ENCODE data around the gene BCO2. TPM values are rescaled to one million over a fixed set of nuclear protein-coding genes. Genes with fewer than 3 reads are reported as not detected.
"Not testable (repeated sequence)": the region's sequence is repeated elsewhere in the genome, so short reads cannot be mapped to it uniquely, and the experiment has no call there.

The BCO2 gene, protein sequence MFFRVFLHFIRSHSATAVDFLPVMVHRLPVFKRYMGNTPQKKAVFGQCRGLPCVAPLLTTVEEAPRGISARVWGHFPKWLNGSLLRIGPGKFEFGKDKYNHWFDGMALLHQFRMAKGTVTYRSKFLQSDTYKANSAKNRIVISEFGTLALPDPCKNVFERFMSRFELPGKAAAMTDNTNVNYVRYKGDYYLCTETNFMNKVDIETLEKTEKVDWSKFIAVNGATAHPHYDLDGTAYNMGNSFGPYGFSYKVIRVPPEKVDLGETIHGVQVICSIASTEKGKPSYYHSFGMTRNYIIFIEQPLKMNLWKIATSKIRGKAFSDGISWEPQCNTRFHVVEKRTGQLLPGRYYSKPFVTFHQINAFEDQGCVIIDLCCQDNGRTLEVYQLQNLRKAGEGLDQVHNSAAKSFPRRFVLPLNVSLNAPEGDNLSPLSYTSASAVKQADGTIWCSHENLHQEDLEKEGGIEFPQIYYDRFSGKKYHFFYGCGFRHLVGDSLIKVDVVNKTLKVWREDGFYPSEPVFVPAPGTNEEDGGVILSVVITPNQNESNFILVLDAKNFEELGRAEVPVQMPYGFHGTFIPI
- polyA plus RNA-seq (2012; ENCODE audit: insufficient read depth, insufficient read length): 3.0 TPM

DNA sequence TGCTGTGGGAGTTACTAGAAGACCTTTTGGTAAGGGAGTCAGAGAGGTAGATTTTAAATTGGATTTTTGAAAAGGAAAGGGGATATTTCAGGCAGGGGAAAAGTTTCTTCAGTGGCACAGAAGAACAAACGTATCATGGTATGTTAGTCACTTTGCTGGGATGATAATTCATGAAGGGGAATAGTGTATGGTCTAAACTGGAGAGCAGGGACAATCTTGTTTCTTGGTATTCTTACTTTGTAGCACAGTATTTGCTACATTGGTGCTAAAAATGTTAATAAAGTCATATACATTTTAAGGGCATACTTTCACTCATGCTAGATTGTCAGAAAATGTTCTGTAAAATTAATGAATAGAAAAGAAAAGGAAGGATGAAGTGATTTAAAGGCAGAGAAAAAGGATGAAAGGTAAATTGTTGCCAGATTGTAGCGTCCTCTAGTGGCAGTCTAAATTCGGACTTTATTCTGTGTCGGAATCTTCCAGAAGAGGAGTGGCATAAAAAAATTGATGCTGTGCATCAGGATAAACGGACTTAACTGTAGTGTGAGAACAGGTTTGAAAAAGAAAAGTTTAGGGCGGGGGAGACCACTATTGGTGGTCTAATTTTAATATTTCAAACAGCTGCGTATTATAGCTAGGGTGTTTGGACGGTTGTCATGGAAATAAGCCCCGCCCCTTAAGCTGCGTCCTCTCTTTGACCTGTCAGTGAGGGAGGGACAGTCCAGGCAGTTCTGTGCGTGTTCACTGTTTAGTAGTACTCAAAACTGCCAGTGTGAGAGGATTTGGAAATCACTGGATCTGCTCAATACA lies at the start of gene BCO2:
Gene BCO2 (plus strand): TSS at position 724 of the 810 bp plus-strand sequence. CDS start 90 bp downstream, outside the sequence.
- DNase-seq (ENCODE audit: low read depth, low spot score): no peak
- H3K4me3 ChIP-seq (ENCODE audit: low read length): no peak within 1 kb of the TSS

DNA sequence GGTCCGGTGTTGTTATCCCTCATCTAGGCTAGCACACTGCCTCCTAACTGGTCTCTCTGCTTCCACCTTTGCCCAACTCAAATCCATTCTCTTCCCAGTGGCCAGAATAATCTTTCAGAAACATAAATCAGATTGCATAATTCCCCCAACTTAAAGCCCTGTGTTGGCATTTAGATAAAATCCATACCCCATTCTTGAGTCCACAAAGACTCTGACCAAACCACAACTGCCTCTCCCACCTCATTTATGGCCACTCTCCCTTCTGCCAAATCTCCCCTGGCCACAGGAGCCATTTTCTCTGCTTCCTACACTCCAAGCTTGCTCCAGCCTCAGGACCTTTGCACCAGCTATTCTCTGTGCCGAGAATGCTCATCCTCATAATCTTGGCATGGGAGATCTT lies 48.3 kb upstream of the BCO2 start:
- no peak overlapping the region for H3K4me3 ChIP-seq (ENCODE audit: low read length)

DNA sequence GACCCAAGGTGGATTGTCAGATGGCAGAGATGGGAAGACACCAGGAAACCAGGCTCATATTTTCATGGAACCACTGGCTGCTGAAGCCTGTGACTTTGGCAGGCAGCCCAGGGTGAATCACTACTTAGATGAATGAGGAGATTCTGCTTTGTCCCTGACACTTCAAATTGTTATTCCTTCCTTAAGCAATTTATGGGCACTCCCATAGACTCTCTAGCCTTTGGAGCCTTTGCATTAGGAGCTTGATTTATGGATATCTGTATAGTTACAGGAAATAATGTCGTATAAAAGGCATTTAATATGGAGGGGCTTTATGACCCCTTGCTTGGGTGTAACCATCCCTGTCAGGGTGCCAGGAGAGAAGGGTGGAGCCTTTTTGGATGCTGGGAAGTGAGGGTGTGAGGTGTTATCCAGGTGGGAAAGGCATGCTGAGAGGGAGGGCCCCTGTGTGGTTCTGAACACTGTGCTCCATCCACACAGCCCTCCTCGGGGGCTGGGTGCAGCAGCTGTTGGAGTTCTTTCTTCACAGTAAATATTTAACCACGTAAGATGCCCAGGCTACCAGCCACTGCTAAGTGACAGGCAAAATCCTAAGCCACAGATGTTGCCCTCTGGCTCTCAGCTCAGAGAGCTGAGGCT lies 46.7 kb upstream of the BCO2 start:
- H3K4me3 ChIP-seq (ENCODE audit: low read length): no peak overlapping the region
- DNase-seq (ENCODE audit: low read depth, low spot score): no peak

More for the DNA sequence above, 48.3 kb upstream of the BCO2 start:
- no peak for DNase-seq (ENCODE audit: low read depth, low spot score)

DNA sequence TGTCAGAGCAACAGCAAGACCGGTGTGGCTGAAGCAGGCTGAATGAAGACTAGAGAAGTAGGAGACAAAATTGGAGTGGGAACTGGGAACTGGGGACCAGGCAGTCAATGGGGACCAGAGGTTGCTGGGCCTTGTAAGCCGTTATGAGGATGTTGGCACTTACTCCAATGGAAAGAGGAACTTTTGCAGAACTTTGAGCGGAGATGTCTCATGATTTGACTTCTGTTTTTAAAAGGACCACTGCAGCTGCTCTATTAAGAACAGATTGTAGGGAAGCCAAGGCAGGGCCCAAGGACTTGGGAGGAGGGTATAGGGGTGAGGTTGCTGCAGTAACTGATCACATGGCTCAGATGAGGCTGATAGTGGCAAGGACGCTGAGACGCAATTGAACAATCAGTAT lies 45.7 kb upstream of the BCO2 start:
- DNase-seq (ENCODE audit: low read depth, low spot score): no peak
- H3K4me3 ChIP-seq (ENCODE audit: low read length): no peak overlapping the region

DNA sequence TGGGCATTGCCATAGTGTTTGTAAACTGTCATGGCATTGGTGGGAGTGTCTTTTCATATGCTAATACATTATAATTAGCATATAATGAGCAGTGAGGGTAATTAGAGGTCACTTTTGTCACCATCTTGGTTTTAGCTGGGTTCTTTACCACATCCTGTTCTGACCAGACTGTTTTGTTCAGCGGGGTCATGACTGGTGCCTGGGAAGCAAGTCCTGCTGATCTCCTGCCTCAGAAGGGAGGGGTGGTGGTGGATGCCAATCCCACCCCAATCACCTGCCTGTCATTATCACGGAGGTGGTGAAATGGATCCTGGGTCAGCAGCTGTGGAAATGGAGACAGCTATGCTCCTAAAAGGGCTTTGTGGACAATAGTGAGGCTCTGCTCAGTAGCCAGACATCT lies 42.6 kb upstream of the BCO2 start:
- no peak overlapping the region for H3K4me3 ChIP-seq (ENCODE audit: low read length)
- no peak for DNase-seq (ENCODE audit: low read depth, low spot score)

DNA sequence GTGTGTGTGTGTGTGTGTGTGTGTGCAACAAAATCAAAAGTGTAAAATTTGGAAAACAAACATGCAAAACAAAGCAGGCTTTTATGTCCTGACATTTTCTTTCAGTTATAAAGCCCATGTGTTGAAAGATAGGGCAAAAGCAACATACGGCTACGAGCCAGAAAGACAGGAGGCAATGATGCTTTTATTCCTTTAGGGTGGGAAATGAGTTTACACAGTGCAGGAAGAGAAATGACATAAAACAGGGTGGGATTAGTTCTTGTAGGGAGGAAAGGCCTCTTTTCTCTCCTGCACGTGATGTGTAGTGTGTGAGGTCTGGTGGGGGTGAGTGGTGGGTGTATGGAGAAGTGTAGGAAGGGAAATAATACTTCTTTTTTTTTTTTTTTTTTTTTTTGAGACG lies 40.8 kb upstream of the BCO2 start:
- no peak overlapping the region for H3K4me3 ChIP-seq (ENCODE audit: low read length)
- no peak for DNase-seq (ENCODE audit: low read depth, low spot score)

DNA sequence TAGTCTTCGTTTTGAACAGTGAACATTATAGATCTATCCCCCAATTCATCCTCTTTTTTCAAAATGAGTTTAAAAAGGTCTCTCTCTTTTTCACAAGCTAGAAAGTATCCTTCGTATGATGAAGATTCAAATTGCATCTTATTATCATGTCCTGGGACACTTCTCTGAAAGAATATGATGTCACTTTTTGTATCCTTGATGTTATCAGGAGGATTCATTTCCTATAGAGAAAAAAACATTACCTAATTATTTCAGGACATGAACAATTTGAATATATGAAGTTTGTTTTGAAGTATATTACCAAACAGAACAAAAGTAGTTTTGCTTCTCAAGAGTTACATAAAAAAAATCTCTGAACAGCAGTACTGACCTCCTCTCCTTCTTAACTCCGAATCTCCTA lies 31.7 kb upstream of the BCO2 start:
- H3K4me3 ChIP-seq (ENCODE audit: low read length): no peak overlapping the region

DNA sequence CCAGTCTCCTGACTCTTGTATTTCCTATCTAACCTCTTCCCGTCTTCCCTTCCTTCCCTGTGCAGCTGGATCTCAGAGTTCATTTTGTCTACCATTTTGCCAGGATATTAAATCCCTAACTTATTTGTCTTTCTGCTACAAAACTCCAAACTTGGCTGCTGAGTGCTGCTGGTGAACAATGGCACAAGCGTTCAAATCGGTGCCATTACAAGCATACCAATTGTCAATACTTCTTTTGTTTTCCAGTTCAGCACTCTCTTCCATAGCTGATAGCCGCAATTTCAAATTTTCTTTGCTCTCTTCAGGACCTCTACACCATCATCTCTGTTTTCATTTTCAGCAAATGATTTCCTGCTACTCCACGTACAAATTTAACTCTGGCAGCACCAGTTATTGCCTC lies 24.8 kb upstream of the BCO2 start:
- no peak for DNase-seq (ENCODE audit: low read depth, low spot score)
- no peak overlapping the region for H3K4me3 ChIP-seq (ENCODE audit: low read length)

More for the DNA sequence above, 31.7 kb upstream of the BCO2 start:
- no peak for DNase-seq (ENCODE audit: low read depth, low spot score)

DNA sequence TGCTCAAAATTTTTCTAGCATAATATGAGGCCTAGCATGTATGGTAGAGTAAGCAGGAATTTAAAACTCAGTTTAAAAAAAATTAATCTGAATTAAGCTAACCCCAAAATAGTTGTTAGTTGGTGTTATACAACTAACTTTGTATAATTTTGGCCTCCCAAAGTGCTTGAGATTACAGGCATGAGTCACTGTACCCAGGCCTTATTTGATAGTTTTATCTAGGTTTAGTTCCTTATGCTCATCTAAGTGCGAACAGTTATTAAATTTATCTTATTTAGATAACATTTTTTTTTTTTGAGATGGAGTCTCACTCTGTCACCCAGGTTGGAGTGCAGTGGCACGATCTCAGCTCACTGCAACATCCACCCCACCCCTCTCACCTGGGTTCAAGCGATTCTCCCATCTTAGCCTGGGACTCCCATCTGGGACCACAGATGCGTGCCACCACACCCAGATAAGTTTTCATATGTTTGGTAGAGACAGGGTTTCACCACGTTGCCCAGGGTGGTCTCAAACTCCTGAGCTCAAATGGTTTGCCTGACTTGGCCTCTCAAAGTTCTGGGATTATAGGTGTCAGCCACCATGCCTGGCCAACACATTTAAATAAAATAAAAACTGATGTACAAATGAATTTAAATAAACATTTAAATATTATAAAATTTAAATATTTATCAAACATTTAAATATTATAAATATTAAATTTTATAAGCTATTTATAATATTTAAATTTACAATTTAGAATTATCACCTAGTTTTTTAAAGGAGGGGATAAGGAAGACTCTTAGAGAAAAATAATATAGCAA lies 19.0 kb upstream of the BCO2 start:
- DNase-seq (ENCODE audit: low read depth, low spot score): no peak
- H3K4me3 ChIP-seq (ENCODE audit: low read length): no peak overlapping the region

DNA sequence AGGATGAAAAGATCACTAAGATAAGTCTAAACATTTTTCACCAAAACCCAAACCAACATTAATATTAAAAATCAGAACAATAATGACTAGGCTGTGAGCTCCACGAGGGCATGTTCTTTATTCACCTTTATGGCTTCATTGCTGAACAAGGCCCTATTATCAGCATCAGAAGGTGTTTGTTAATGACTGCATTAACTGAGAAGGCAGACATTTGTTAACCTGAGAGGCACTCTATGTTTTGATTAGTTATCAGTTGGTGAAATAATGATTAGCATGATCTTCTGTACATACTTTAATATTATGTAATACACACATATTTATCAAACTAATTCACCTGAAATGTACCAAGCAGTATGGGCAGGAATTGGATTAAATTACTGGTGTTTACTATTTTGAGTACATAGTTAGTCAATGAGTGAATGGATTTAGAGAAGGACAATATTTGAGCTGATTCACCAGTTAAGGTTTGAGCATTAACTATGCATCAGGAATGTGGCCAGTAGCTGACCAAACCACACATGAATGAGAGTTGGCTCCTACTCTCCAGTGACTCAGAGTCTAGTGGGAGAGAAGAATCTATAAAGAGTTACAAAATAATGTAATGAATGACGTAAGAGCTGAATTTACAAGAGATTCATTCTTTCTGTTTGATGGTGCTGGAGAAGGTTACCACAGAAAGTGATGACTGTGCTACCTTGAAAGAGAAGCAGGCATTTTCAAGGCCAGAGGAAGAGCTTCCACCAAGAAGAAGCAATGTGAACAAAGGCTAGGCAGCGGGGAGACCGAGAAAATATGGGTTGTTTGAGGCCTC lies 18.2 kb upstream of the BCO2 start:
- DNase-seq (ENCODE audit: low read depth, low spot score): no peak
- H3K4me3 ChIP-seq (ENCODE audit: low read length): no peak overlapping the region

DNA sequence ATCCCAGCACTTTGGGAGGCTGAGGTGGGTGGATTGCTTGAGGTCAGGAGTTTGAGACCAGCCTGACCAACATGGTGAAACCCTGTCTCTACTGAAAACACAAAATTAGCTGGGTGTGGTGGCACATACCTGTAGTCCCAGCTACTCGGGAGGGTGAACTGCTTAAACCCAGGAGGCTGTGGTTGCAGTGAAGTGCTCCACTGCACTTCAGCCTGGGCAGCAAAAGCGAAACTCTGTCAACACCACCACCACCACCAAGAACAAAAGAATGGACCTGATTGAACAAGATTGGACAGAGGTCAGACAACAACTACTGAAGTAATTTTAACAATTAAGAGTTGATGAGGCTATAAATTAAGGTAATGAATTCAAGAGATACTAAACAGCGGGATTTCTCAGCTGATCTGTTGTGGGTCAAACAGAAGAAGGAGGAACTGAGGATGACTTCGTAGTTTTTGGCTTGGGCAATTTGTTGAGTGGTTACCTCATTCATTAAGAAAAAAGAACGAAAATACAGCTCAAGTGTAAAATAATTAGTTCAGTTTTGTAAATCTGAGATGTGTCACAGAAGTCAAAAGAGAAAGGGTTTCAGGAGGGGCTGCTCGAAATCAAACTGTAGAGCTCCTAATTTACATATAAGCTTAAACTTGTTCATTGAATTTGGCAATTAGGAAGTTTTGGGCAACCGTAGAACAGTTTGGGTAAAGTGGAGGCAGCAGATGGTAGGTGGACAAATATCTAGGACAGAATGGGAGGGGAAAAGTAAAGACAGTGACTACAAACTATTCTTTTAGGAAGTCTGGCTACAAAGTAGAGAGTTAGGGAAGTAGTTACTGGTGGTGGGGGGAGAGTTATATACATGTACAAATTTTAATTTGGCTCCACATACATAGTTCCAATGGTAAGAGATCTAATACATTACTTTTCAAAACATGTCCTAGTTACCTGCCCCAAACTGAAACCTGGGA lies 15.9 kb upstream of the BCO2 start:
- H3K4me3 ChIP-seq (ENCODE audit: low read length): no peak overlapping the region
- DNase-seq (ENCODE audit: low read depth, low spot score): no peak

DNA sequence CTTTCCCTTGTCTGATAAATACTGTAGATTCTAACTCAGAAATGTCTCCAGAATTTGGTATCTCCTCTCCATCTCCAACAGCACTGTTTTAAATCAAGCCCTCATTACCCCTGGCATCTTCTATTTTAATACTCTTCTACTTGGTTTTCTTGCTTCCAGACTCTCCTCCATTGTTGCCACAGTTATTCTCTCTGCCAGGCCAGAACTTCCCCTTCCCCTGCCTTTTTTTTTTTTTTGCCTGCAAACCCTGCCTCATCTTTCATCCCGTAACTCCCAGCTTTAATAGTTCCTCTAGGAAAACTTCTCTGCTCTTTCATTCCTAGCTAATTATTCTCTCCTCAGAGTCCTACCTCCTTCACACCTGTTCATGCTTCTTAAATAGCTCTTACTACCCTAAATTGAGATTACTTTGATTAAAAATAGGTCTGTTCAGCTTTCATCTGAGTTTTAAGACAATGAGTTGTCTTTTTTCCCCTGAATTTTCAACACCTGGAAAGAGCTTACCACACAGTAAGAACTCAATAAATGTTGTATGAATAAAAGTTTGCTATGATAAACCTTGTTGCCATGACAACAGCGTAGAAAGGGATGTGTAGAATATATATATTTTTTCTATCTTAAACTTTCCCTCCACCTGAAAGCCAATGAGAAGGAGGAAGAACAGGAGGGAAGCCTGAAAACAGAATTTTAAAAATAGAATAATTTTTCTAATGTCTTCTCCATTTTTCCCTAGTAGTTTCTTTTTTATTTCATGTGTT lies 15.0 kb upstream of the BCO2 start:
- no peak overlapping the region for H3K4me3 ChIP-seq (ENCODE audit: low read length)

DNA sequence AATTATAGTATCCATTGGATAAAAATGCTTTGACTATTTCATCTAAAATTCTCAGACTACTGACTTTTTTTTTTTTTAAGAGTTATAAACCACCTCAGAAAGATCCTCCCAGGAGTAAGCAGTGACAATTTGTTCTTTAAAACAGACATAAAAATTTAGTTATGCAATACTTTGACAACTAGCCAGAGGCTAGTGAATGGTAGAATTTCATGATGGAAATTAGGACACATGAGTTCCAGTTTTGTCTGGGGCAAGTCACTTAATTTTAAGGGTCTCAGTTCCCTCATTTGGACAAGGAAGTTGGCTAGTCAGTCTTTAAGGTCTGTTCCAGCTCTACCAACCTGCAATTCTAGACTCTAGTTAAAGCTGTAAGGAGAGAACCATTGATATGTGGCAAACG lies 14.3 kb upstream of the BCO2 start:
- no peak overlapping the region for H3K4me3 ChIP-seq (ENCODE audit: low read length)
- no peak for DNase-seq (ENCODE audit: low read depth, low spot score)

More for the DNA sequence above, 15.0 kb upstream of the BCO2 start:
- no peak for DNase-seq (ENCODE audit: low read depth, low spot score)

DNA sequence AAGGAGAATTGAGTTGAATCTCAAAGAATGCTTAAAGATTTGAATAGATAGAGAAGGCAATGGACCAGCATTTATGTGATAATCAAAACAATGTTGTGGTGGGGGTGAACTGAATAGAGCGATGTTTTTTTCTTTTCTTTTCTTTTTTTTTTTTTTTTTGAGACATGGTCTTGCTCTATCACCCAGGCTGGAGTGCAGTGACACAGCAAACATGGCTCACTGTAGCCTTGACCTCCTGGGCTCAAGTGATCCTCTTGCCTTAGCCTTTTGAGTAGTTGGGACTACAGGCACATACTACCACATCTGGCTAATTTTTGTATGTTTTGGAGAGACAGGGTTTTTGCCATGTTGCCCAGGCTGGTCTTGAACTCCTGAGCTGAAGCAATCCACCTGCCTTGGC lies 13.1 kb upstream of the BCO2 start:
- not testable (repeated sequence) for DNase-seq (ENCODE audit: low read depth, low spot score); H3K4me3 ChIP-seq (ENCODE audit: low read length)

DNA sequence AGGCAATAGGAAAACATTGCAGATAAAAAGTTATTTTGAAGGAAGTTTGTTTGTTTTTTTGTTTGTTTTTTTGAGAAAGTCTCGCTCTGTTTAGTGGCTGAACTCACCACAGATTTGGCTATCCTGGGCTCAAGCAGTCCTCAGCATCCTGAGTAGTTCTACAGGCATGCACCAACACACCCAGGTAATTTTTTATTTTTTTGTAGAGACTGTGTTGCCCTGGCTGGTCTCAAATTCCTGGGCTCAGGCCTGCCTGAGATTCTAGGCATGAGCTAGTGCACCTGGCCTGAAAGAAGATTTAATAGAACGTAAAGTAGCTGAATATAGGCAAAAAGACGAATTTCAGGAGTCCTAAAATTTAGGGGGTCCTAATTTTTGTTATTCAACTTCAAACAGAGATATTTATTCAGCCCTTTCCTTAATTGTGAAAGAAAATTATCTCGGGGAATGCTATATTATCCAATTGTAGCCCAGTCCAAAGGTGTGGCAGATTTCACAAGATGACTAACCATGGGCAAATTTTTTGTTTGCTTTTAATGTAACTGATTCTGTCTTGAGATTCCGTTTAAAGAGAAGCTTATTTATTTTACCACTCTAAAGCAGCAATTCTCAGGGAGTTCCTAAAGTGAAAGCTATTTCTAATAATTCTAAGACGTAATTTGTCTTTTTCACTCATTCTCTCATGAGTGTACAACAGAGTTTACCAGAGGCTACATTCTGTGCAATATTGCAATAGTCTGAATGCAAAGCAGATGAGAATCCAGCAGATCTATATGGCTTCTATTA lies 12.4 kb upstream of the BCO2 start:
- DNase-seq (ENCODE audit: low read depth, low spot score): no peak
- H3K4me3 ChIP-seq (ENCODE audit: low read length): no peak overlapping the region

All from Jurkat, Clone E6-1 (cell line).